ENCODE data around the gene CCDC88A.

GRCh38 chr2:55399815-55400214 is 19.8 kb downstream of the CCDC88A start:
- TF ChIP-seq, protein P1, sequence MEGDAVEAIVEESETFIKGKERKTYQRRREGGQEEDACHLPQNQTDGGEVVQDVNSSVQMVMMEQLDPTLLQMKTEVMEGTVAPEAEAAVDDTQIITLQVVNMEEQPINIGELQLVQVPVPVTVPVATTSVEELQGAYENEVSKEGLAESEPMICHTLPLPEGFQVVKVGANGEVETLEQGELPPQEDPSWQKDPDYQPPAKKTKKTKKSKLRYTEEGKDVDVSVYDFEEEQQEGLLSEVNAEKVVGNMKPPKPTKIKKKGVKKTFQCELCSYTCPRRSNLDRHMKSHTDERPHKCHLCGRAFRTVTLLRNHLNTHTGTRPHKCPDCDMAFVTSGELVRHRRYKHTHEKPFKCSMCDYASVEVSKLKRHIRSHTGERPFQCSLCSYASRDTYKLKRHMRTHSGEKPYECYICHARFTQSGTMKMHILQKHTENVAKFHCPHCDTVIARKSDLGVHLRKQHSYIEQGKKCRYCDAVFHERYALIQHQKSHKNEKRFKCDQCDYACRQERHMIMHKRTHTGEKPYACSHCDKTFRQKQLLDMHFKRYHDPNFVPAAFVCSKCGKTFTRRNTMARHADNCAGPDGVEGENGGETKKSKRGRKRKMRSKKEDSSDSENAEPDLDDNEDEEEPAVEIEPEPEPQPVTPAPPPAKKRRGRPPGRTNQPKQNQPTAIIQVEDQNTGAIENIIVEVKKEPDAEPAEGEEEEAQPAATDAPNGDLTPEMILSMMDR (conservative IDR thresholded peaks at IDR 0.05) = no peak
- no peak for TF ChIP-seq EZH2 (IDR thresholded peaks at IDR 0.05; ENCODE audit: low read depth)
